Panc1 (cell line): ENCODE data around the gene RMND1. TPM values are rescaled to one million over a fixed set of nuclear protein-coding genes. Genes with fewer than 3 reads are reported as not detected.

Experiments used
- ATAC-seq: fragments of 200-7000 bp; cut with Tn5 transposase; 2 replicates; pipeline ENCODE4 v1.9.1; 2020; ENCODE audit warnings: mild to moderate bottlenecking, moderate library complexity
- BruUV-seq: library from RNA; stranded (reverse); fragments of 400-500 nt; replicated peaks from 2 replicates; lab custom pipeline; 2021; lab: Mats Ljungman, UMichigan
- CTCF ChIA-PET: fragments of 300-600 bp; sonication (Branson Sonifier 250); formaldehyde crosslinking; loops from one replicate; lab custom pipeline; 2022; ENCODE audit warnings: antibody characterized with exemption; lab: Charles Lee
- POLR2A ChIA-PET: fragments of 300-600 bp; sonication (Branson Sonifier 250); formaldehyde crosslinking; loops from one replicate; lab custom pipeline; 2022; ENCODE audit warnings: antibody characterized with exemption; lab: Charles Lee
- DNase-seq: peaks from one replicate; pipeline ENCODE4 v3.0.0-alpha.2; 2010; ENCODE audit warnings: low read depth, low spot score
- H3K27ac ChIP-seq: 2 replicates; pipeline ENCODE4 v1.5.1; 2011; ENCODE audit warnings: mild to moderate bottlenecking, low read length, inconsistent platforms
- H3K27me3 ChIP-seq: fragments of 200-500 bp; sonication (Bioruptor generic); 2 replicates; pipeline ENCODE4 v1.6.0; 2014; ENCODE audit warnings: low read length, inconsistent platforms; ENCODE audit not compliant: control insufficient read depth, insufficient read depth
- H3K36me3 ChIP-seq: fragments of 200-500 bp; sonication (Bioruptor generic); 2 replicates; pipeline ENCODE4 v1.5.1; 2014; ENCODE audit warnings: inconsistent platforms, mild to moderate bottlenecking, low read length, moderate library complexity; ENCODE audit not compliant: control insufficient read depth, insufficient read depth
- H3K4me1 ChIP-seq: 2 replicates; pipeline ENCODE4 v1.5.1; 2011; ENCODE audit warnings: inconsistent platforms, mild to moderate bottlenecking, low read length, moderate library complexity; ENCODE audit not compliant: control insufficient read depth, insufficient read depth
- H3K4me3 ChIP-seq, 2 experiments: 2 replicates each; pipeline ENCODE4 v1.5.1; 2011 to 2012; ENCODE audit warnings: low read depth in 2 of 2, low read length in 2 of 2, mild to moderate bottlenecking in 2 of 2, inconsistent platforms in 1 of 2, moderate library complexity in 1 of 2
- H3K9me3 ChIP-seq: fragments of 200-500 bp; sonication (Bioruptor generic); 2 replicates; pipeline ENCODE4 v1.5.1; 2014; ENCODE audit warnings: low read depth, mild to moderate bottlenecking, inconsistent platforms, low read length, moderate library complexity; ENCODE audit not compliant: control insufficient read depth, insufficient read depth
- POLR2AphosphoS5 ChIP-seq: IDR thresholded peaks from 2 replicates; pipeline ENCODE4 v1.6.1; 2012; ENCODE audit warnings: mild to moderate bottlenecking, low read depth, low read length, moderate library complexity
- SIN3A ChIP-seq: IDR thresholded peaks from 2 replicates; pipeline ENCODE4 v1.6.1; 2012; ENCODE audit warnings: low read depth, mild to moderate bottlenecking, low read length, moderate library complexity, borderline replicate concordance; ENCODE audit not compliant: insufficient read depth
- TCF7L2 ChIP-seq: IDR thresholded peaks from 2 replicates; pipeline ENCODE4 v1.6.1; 2011; ENCODE audit warnings: mild to moderate bottlenecking, low read depth, low read length, inconsistent platforms
- in situ Hi-C: cut with HindIII; loops from 2 replicates; pipeline ENCODE4 v1.10.0; 2016; ENCODE audit warnings: low sequenced_read_pairs, low pct_unique_long_range_greater_than_20kb
- intact Hi-C: fragments of 100-400 bp; cut with micrococcal nuclease; formaldehyde crosslinking; loops from one replicate; pipeline ENCODE4 v1.10.0; 2022; ENCODE audit not compliant: unreplicated experiment
- total RNA-seq: library from RNA; stranded (reverse); gene quantifications from one replicate; pipeline ENCODE4 v1.2.1, GENCODE V29; 2021; ENCODE audit not compliant: unreplicated experiment
- TF ChIP-seq, protein P1 (sequence below): fragments of 450-650 bp; IDR thresholded peaks from 2 replicates; pipeline ENCODE4 v1.5.1; 2017; ENCODE audit warnings: mild to moderate bottlenecking
- TF ChIP-seq, protein P2 (sequence below), 2 experiments: IDR thresholded peaks; 2 replicates each; pipeline ENCODE4 v1.6.1; 2011 to 2012; ENCODE audit warnings: low read depth in 2 of 2, control low read depth in 1 of 2, low read length in 1 of 2, mild to moderate bottlenecking in 1 of 2, moderate library complexity in 1 of 2; ENCODE audit not compliant: insufficient read depth in 1 of 2

The RMND1 gene
- total RNA-seq, 1 experiment from 2014 or later, result 16.1 TPM

DNA sequence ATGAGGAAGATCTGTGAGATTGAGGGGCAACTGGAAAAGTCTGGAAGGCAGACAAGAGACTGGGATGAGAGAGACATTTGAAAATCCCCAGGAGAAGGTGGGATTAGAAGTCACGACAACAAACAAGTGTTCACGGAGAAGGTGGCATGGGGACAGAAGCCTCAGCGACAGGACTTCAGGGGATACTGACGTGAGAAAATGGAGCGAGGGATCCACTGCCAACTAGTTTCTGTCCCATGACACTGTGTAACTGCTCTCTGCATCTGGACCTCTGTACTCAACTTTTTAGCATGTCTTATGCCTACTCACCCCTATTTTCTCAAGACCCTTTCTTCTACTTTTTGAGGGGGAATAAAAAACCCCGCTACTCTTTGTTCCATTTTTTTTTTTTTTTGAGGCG lies 42.2 kb downstream of the RMND1 start:
- Histone ChIP-seq H3K27ac (no peak overlapping the region), H3K4me3 (no peak overlapping the region), H3K36me3 (peaks cover 3% of the 10 kb centered on the region; the same call in 1 of the 2 replicates), H3K27me3 (no peaks in the 10 kb centered on the region), H3K9me3 (no peaks in the 10 kb centered on the region), H3K4me1 (no peaks in the 10 kb centered on the region)
- DNase-seq (no peak), ATAC-seq (no peak)
- TF ChIP-seq SIN3A (no peak), TCF7L2 (no peak), POLR2AphosphoS5 (no peak)
- TF ChIP-seq, protein P1, sequence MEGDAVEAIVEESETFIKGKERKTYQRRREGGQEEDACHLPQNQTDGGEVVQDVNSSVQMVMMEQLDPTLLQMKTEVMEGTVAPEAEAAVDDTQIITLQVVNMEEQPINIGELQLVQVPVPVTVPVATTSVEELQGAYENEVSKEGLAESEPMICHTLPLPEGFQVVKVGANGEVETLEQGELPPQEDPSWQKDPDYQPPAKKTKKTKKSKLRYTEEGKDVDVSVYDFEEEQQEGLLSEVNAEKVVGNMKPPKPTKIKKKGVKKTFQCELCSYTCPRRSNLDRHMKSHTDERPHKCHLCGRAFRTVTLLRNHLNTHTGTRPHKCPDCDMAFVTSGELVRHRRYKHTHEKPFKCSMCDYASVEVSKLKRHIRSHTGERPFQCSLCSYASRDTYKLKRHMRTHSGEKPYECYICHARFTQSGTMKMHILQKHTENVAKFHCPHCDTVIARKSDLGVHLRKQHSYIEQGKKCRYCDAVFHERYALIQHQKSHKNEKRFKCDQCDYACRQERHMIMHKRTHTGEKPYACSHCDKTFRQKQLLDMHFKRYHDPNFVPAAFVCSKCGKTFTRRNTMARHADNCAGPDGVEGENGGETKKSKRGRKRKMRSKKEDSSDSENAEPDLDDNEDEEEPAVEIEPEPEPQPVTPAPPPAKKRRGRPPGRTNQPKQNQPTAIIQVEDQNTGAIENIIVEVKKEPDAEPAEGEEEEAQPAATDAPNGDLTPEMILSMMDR, result no peak
- TF ChIP-seq, protein P2, sequence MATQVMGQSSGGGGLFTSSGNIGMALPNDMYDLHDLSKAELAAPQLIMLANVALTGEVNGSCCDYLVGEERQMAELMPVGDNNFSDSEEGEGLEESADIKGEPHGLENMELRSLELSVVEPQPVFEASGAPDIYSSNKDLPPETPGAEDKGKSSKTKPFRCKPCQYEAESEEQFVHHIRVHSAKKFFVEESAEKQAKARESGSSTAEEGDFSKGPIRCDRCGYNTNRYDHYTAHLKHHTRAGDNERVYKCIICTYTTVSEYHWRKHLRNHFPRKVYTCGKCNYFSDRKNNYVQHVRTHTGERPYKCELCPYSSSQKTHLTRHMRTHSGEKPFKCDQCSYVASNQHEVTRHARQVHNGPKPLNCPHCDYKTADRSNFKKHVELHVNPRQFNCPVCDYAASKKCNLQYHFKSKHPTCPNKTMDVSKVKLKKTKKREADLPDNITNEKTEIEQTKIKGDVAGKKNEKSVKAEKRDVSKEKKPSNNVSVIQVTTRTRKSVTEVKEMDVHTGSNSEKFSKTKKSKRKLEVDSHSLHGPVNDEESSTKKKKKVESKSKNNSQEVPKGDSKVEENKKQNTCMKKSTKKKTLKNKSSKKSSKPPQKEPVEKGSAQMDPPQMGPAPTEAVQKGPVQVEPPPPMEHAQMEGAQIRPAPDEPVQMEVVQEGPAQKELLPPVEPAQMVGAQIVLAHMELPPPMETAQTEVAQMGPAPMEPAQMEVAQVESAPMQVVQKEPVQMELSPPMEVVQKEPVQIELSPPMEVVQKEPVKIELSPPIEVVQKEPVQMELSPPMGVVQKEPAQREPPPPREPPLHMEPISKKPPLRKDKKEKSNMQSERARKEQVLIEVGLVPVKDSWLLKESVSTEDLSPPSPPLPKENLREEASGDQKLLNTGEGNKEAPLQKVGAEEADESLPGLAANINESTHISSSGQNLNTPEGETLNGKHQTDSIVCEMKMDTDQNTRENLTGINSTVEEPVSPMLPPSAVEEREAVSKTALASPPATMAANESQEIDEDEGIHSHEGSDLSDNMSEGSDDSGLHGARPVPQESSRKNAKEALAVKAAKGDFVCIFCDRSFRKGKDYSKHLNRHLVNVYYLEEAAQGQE (IDR thresholded peaks at IDR 0.05; ENCODE audit: insufficient read depth in 1 of 2, low read depth in 2 of 2, low read length in 1 of 2), result no peak
- ChIA-PET POLR2A (no interaction called here), CTCF (no interaction called here)
- intact Hi-C loops (no loop called here), in situ Hi-C loops (no loop called here)
- BruUV-seq, result no TSS peak

DNA sequence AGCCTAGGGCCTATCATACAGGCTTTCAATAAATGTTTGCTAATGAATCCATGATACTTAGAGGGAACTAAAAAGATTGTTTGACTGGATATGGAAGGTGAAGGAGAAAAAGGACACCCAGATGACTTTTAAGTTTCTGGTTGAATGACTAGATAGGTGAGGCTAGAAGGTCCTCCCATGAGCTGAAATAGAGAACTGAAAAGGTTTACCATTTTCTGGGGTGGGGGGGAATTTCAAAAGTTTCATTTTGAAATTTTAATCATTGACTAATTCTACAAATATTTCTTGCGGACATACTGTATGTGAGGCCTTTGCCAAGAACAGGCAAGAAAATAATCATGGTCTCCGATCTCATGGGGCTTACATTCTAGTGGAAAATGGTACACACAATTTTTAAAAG lies 42.7 kb downstream of the RMND1 start:
- no peaks in the 10 kb centered on the region for H3K4me1 ChIP-seq
- H3K9me3 ChIP-seq, result no peaks in the 10 kb centered on the region
- CTCF ChIA-PET, result no interaction called here
- in situ Hi-C loops, result no loop called here
- DNase-seq (no peak), ATAC-seq (no peak)
- TF ChIP-seq, protein P1, result no peak
- TF ChIP-seq POLR2AphosphoS5 (no peak), SIN3A (no peak), TCF7L2 (no peak)
- TF ChIP-seq, protein P2 (IDR thresholded peaks at IDR 0.05; ENCODE audit: insufficient read depth in 1 of 2, low read depth in 2 of 2, low read length in 1 of 2), result no peak
- H3K4me3 ChIP-seq, result no peak overlapping the region
- BruUV-seq, result TSS peak; percentile 23
- H3K27me3 ChIP-seq, result no peaks in the 10 kb centered on the region
- intact Hi-C loops, result no loop called here
- H3K36me3 ChIP-seq, result peaks cover 2% of the 10 kb centered on the region; the same call in 1 of the 2 replicates
- H3K27ac ChIP-seq, result no peak overlapping the region
- POLR2A ChIA-PET, result interaction anchor here (0.6 kb wide), 1 partner anchor 84 kb away, joined by 9 read pairs; no protein-coding TSS in a partner anchor
